Kidney glomerular epithelial cell (primary cell): Measurements from ENCODE around the gene SLC6A16.
A peak's percentile ranks its signal among the peaks of the same experiment; 100 is the strongest.
"Not testable (repeated sequence)": the region's sequence is repeated elsewhere in the genome, so short reads cannot be mapped to it uniquely, and the experiment has no call there.

ENCODE experiments used
- DNase-seq: peaks from one replicate; lab custom pipeline; 2025; lab: John Stamatoyannopoulos, UW

Gene SLC6A16

DNA sequence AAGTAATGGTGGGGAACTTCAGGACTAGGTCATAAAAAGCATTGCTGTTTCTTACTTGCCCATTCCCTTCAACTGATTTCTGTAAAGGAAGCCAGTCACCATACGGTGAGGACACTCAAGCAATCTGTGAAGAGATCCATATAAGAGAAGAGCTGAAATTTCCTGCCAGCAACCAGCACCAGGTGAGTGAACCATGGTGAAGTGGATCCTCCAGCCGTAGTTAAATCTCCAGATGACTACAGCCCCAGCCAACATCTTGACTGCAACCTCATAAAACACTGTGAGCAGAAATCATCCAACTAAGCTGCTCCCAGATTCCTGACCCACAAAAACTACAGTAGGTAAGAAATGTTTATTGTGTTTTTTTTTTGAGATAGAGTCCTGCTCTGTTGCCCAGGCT is 3.8 kb upstream of the SLC6A16 start:
- DNase-seq: no peak

DNA sequence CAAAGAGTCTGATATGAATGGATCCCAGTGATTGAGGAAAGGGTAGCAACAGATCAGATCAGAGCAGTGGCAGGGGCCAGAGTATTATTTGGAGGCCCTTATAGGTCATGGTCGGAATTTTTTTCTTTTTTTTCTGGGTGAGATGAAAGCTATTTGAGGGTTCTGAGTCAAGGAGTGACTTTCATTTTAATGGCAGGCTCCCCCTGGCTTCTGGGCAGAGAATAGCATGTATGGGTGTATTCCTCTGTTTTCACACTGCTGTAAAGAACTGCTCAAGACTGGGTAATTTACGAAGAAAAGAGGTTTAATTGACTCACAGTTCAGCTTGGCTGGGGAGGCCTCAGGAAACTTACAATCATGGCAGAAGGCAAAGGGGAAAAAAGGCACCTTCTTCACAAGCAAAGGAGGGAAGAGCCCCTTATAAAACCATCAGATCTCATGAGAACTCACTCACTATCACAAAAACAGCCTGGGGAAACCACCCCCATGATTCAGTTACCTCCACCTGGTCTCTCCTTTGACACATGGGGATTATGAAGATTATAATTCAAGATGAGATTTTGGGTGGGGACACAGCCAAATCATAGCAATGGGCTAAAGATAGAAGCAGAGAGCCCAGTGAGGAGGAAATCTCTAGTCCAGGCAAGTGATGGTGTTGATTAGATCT is 3.0 kb upstream of the SLC6A16 start:
- no peak for DNase-seq

DNA sequence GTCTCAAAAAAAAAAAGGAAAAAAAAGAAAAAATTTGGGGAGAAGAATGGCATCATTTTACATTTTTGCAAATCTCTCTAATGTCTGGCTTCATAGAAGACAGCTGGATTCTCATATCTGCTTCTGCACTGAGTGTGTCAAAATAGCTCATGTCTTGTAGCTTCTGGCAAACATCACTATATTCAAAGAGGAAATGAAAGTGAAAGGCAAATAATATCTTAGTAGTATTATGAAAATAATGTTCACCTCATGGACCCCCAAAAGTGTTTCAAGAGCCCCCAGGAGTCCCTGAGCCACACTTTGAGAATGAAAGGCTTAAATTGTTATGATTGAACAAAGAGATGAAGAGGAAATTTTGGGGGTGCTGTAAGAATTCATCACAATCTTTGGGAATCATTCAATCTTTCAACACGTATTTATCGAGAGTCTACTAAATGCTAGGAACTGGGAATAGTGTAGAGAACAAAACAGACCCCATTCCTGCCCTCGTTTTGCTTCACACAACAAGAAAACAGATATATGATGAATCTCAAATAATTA is 1.2 kb upstream of the SLC6A16 start:
- no peak for DNase-seq

DNA sequence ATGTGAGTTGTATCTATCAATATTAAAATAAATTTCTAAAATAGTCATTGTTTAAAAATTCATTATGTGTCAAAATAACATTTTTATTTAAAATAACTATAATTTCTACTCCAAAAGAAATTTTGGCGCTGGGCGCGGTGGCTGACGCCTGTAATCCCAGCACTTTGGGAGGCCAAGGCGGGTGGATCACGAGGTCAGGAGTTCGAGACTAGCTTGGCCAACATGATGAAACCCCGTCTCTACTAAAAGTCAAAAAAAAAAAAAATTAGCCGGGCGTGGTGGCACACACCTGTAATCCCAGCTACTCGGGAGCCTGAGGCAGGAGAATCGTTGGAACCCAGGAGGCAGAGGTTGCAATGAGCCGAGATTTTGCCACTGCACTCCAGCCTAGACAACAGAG is 765 bp upstream of the SLC6A16 start:
- not testable (repeated sequence) for DNase-seq

DNA sequence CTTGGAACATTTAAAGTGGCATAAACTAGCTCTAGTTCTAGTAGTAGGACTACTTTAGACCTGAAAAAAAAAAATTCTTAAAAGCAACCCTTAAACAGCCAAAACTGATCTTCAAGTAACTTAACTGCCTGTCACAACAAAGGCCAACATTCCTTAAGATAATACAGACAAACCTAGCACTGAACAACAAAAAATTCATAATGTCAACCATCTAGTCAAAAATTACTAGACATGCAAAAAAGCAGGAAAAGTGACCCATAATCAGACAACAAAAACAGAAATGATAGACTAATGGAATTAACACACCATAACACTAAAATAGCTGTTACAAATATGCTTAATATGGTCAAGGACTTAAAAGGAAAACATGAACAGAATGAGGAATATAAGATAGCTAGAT is 6.7 kb downstream of the SLC6A16 start:
- DNase-seq: no peak

DNA sequence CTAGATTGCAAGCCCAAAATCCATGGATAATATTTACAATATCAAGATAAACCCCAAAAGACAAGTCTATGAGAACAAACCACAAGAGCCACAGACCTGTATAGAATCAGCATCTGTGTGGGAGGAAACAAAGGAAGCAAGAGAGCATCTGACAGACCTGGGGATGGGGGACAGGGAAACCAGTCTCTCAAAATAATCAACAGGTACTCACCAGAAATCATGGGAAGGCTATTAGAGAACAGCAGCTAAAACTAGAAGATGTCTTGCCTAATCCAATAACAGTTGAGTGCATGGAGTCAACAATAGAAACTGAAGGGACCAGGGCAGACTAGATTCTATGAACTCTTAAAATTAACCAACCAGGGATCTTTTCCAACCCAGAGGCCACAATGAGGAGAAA is 8.7 kb downstream of the SLC6A16 start:
- no peak for DNase-seq

DNA sequence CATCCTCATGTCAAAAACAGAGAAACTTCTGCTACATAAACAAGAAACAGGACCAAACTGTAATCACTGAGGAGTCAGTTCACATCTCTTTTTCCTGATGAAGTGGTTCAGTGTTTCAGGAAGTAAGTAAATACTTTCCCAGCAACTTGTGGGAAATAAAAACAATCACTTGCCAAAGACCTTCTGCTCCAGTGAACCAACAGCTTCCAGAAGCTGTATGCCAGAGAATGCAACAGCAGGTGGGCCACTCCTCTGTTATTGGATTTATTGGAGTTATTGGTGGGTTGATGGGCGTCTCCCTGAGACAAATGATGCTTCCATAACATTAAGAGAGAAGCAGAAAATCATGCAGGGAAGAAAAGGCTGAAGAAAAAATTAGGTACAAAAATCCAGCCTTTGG is 9.9 kb downstream of the SLC6A16 start:
- no peak for DNase-seq

DNA sequence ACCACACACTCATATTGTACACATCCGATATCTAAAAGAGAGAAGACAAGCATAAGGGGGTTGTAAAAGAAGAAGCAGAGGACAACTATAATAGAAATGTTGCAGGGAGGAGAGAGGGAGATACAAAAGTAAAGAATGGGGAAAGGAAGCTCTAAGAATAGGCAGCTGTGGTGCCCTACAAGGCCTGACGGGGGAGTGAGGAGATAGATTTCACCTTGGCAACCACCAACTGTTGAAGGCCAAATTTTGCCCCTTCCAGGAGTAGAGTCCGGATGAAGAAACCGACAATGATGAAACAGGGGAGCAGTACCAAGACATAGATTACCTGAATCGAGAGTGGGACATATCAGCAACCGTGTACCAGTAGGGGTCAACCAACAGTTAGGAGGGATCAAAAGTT is 15.9 kb downstream of the SLC6A16 start:
- DNase-seq: no peak

DNA sequence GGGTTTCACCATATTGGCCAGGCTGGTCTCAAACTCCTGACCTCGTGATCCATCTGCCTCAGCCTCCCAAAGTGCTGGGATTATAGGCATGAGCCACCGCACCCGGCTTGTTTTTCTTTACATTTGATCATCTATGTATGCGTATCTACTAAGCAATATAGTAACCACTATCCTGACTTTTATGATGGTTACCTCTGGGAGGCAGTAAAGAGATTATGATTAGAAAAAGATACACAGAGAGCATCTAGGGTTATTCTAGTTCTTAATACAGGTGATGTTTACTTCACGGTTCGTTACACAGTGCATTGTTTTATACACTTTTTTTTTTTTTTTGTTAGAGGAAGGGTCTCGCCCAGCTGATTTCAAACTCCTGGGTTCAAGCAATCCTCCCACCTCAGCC is 18.3 kb downstream of the SLC6A16 start:
- DNase-seq: not testable (repeated sequence)

DNA sequence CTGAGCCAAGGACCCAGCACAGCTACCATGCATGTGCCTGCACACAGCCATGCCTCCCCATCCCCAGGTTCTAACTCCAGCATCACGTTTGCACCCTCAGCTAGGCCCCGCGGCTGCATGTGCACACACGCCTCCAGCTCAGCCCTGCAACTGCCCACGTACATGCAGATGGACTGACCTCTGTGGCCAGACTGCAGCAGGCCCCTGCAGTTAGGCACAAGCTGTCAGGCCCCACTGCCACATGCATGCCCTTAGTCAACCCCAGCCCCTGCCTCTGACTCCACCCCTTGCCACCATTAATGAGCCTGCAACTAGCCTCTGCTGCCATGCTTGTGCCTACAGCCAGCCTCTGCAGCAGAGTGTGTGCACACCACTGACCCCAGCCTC is 23.1 kb downstream of the SLC6A16 start:
- DNase-seq: no peak

DNA sequence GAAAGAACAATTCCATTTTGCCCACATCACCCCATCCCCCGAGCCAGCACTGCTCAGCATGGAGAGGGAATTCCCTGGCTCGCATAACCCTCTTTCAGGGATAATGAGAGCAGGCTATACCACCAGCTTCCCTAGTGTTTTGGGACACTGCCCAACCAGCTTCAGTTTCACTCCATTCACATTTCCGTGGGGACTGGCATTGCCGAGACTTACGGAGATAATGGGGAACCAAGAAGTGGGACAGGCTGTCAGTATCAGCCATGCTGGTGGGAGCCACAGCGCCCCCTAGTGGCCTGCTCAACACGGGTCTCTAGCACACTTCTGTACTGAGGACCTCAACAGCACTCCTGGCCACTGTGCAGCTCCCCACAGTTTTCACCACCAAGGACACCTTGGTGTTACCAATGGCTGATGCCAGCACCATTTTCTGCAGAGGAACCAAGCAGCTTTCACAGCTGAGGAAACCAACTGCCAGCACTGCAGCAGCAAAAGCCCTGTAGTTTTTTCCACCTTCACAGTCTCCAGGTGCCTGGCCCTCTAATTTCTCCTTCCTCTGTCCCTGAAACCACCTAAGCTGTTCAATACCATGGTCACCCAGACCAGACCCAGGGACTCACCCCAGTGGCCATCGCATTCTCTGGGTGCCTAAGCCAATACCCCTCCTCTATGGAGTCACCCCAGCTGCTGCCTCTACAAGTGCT is 23.7 kb downstream of the SLC6A16 start:
- DNase-seq: peak; percentile 16

DNA sequence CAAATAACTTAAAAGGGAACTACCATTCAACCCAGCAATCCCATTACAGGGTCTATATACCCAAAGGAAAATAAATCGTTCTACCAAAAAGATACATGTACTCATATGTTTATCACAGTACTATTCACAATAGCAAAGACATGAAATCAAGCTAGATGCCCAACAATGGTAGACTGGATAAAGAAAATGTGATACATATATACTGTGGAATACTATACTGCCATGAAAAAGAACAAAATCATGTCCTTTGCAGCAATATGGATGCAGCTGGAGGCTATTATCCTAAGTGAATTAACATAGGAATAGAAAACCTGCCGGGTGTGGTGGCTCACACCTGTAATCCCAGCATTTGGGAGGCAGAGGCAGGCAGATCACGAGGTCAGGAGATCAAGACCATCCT is 26.3 kb downstream of the SLC6A16 start:
- DNase-seq: not testable (repeated sequence)

DNA sequence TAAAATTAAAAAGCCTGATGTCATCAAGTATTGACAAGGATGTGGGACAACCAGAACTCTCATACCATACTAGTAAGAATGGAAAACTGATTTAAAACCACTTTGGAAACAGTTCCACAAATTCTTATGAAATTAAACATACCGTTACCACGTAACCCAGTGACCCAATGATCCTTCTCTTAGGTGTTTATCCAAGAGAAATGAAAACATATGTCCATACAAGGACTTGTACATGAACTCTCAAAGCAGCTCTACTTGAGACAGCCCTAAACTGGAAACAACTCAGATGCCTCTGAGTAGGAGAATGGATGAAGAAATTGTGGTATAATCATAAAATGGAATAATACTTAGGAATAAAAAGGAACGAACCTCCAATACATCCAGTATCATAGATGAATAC is 27.6 kb downstream of the SLC6A16 start:
- DNase-seq: no peak

DNA sequence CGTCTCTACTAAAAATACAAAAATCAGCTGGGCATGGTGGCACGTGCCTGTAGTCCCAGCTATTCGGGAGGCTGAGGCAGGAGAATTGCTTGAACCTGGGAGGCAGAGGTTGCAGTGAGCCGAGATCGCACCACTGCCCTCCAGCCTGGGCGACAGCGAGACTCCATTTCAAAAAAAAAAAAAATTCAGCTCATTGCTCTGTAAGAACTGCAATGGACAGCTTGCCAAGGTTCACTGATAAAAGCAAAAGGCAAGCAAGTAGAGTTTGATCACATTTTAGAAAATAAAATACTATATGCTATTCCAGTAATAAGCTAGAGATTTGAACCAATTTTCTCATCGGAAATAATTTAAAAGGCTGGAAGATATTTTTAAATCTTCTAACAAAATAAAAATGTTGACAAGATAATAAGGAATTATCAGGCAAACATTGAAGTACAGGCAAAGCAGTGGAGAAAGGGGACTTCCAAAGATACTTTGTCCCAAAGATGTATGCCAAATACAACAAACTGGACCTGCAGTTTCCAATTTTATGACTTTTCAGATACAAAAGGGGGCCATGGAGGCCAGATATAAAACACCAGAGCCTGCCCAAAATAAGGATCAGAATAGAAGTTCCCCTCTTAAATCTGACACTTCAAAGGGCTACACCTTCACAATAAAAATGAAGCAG is 29.6 kb downstream of the SLC6A16 start:
- no peak for DNase-seq

DNA sequence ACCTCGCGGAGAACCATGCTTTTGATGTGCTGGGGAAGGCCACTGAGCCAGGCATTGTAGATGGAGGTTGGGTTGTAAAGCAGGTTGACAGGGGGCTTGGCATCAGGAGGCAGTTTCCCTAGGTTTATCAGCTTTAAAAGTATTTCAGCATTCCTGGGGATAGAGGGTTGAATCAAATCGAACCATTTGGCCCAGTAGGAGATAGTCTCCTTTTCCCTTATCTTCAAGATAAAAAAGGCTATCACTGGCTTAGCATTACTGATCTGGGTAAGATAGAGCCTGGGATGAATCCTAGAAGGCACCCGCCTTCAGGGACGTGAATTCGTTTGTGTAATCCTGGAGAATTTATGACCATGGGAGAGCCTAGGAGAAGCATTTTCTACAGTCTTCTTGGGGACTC is 30.6 kb downstream of the SLC6A16 start:
- no peak for DNase-seq

DNA sequence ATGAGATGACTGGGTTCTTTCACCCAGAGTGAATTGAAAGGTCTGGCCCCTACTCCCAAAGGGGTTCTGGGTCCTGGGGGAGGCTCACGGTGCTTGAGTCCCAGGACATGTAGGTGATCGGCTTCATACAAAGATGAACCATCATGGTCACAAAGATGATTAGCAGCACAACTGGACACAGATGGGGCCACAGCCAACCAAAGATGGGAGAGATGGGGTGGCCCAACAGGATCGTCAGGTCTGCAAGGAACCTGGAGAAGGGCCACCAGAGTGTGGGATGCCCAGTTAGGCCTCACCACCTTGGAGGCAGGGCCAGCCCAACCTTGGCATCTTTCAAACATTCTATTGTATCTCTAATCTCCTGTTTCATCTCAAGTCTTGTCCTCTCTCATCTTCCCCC is 34.5 kb downstream of the SLC6A16 start:
- DNase-seq: no peak

DNA sequence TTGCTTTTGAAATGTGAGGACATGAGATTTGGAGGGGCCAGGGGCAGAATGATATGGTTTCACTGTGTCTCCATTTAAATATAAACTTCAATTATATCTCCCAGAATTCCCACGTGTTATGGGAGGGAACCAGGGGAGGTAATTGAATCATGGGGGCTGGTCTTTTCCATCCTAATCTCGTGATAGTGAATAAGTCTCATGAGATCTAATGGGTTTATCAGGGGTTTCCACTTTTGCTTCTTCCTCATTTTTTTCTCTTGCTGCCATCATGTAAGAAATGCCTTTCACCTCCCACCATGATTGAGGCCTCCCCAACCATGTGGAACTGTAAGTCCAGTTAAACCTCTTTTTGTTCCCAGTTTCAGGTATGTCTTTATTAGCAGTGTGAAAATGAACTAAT is 35.7 kb downstream of the SLC6A16 start:
- DNase-seq: not testable (repeated sequence)

DNA sequence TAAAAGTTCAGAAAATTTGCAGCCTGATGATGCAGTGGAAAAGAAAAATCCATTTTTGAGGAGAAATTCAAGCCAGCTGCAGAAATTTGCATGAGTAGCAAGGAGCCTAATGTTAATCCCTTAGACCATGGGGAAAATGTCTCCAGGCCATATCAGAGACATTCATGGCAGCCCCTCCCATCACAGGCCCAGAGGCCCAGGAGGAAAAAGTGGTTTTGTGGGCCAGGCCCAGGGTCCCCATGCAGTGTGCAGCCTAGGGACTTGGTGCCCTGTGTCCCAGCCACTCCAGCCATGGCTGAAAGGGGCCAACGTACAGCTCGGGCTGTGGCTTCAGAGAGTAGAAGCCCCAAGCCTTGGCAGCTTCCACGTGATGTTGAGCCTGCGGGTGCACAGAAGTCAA is 36.8 kb downstream of the SLC6A16 start:
- DNase-seq: not testable (repeated sequence)

DNA sequence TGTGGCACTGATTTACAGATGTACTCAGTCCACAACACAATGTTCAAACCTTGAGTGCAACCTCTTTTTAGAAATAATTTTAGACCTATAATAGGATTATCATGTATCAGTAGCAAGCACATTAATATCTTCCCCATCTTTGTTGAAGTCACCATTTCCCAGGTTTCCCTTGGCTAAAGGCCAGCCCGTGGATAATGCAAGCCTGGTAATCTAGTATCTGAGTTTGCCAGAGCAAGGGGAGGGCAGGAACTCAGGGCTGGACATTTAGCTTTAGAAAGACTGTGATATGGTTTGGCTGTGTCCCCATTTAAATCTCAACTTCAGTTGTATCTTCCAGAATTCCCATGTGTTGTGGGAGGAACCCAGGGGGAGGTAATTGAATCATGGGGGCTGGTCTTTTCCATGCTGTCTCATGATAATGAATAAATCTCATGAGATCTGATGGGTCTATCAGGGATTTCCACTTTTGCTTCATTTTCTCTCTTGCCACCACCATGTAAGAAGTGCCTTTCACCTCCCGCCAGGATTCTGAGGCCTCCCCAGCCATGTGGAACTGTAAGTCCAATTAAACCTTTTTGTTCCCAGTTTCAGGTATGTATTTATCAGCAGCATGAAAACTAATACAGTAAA is 37.7 kb downstream of the SLC6A16 start:
- no peak for DNase-seq

DNA sequence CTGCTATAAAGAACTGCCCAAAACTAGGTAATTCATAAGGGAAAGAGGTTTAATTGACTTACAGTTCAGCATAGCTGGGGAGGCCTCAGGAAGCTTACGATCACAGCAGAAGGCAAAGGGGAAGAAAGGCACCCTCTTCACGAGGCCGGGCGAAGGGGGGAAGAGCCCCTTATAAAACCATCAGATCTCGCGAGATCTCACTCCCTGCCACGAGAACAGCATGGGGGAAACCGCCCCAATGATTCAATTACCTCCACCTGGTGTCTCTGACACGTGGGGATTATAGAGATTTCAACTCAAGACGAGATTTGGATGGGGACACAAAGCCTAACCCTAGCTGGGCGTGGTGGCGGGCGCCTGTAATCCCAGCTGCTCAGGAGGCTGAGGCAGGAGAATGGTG is 42.8 kb downstream of the SLC6A16 start:
- DNase-seq: no peak

DNA sequence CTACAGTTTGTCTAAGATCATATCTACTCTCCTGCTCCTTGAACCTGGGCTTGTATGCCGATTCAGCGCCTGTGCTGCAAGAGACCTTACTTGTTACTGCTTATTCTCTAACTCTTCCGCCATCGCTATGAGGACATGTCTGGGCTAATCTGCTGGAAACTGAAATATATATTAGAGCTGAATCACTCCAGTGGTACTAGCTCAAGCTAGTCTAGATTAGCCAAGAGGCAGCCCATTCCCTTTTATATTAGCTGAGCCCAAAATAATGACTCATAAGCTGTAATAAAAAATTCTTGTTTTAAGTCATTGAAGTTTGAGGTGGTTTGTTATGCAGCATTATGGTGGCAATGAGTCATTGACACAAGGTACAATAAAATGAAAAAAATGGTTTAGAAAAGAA is 52.8 kb downstream of the SLC6A16 start:
- peak; percentile 3 for DNase-seq

DNA sequence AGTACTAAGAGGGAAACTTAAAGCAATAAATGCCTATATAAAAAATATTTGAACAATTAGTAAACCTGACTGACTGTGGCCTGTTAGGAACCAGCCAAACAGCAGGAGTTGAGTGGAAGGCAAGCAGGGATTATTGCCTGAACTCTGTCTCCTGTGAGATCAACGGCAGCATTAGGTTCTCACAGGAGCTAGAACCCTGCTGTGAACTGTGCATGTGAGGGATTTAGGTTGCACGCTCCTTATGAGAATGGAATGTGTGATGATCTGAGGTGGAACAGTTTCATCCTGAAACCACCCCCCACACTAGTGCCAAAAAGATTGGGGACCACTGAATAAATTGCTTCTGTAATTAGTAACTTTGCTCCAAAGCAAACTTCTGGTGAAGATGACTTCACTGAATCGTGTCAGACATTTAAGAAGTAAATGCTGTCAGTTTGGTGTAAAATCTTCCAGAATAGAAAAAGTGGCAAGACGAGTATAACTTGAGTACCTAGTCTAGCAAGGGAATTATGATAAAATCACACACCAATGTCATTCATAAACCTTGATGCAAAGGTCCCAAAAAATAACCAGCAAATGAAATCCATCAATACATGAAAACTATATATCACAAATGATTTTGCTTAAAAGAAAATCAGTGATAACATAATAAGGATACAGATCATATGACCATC is 53.8 kb downstream of the SLC6A16 start:
- no peak for DNase-seq
